ENCODE measurements around the gene GIMAP6. TPM values are rescaled to one million over a fixed set of nuclear protein-coding genes. Genes with fewer than 3 reads are reported as not detected.
"Not testable (repeated sequence)": the region's sequence is repeated elsewhere in the genome, so short reads cannot be mapped to it uniquely, and the experiment has no call there.

The GIMAP6 gene
- total and polyA plus RNA-seq, 2 of the 13 experiments (the other 11 are each of a cell fraction or from before 2014, with no cell fraction given), result not detected

GRCh38 chr7:150579979-150580637, 52.1 kb downstream of the GIMAP6 start:
- H3K4me3 ChIP-seq (replicated peaks in 1 of 3; ENCODE audit: insufficient read depth in 1 of 3, low read depth in 2 of 3, low read length in 3 of 3); CTCF ChIA-PET (ENCODE audit: low intra/inter-chr PET ratio, low total read pairs); intact Hi-C loops (cut with micrococcal nuclease; ENCODE audit: unreplicated experiment); BruUV-seq (replicated peaks); DNase-seq (ENCODE audit: low spot score); ATAC-seq; POLR2A ChIA-PET; H3K27ac ChIP-seq (ENCODE audit: extremely low read length, insufficient read depth, low read length); H3K9ac ChIP-seq (ENCODE audit: insufficient read depth, low read depth, low read length); H3K9me3 ChIP-seq (ENCODE audit: low read length); H3K4me2 ChIP-seq (ENCODE audit: low read depth, low read length); H2AFZ ChIP-seq (ENCODE audit: low read length); in situ Hi-C loops (cut with HindIII; ENCODE audit: extremely low pct_ligation_motif_present, low pct_unique_long_range_greater_than_20kb); FAIRE-seq; H3K79me2 ChIP-seq (ENCODE audit: insufficient read depth, low read length); H3K27me3 ChIP-seq (ENCODE audit: control insufficient read depth in 1 of 2, insufficient read depth in 2 of 2, low read length in 2 of 2); H3K4me1 ChIP-seq (ENCODE audit: insufficient read depth, low read length); H3K36me3 ChIP-seq (replicated peaks in 1 of 2; ENCODE audit: control insufficient read depth in 1 of 2, insufficient read depth in 2 of 2, low read length in 2 of 2); H4K20me1 ChIP-seq (ENCODE audit: insufficient read depth, low read length): not testable (repeated sequence)
- WGBS (ENCODE audit: low lambda C conversion rate), result 27% methylated on average over 6 of the region's 7 CpGs
- TF ChIP-seq ZNF281 (CRISPR knock-in tag; IDR thresholded peaks at IDR 0.05; ENCODE audit: borderline replicate concordance), result peak; percentile 63; the same call in 1 of the 2 replicates

Other genes with a start within 250 kb of the GIMAP6 start
- not detected in 2 replicates for gene GIMAP8, start 181.8 kb downstream of the GIMAP6 start, total RNA-seq (2016; rRNA removed; fragmentation: Illumina TruSeq; extraction: Trizol)
- not detected in 2 replicates for gene GIMAP8, start 181.8 kb downstream of the GIMAP6 start, polyA plus RNA-seq (2011; rRNA removed)
- gene GIMAP7, start 117.5 kb downstream of the GIMAP6 start, total RNA-seq (2016; rRNA removed; fragmentation: Illumina TruSeq; extraction: Trizol), result not detected in 2 replicates
- not detected in 2 replicates for gene GIMAP7, start 117.5 kb downstream of the GIMAP6 start, polyA plus RNA-seq (2011; rRNA removed)
- gene GIMAP4, start 65.0 kb downstream of the GIMAP6 start, total RNA-seq (2016; rRNA removed; fragmentation: Illumina TruSeq; extraction: Trizol), result not detected in 2 replicates
- not detected in 2 replicates for gene GIMAP4, start 65.0 kb downstream of the GIMAP6 start, polyA plus RNA-seq (2011; rRNA removed)
- gene GIMAP2, start 53.3 kb upstream of the GIMAP6 start, total RNA-seq (2016; rRNA removed; fragmentation: Illumina TruSeq; extraction: Trizol), result 1.4 and 2.2 TPM in 2 replicates
- 0.49 and 0.67 TPM in 2 replicates for gene GIMAP2, start 53.3 kb upstream of the GIMAP6 start, polyA plus RNA-seq (2011; rRNA removed)
- gene GIMAP1, start 84.2 kb upstream of the GIMAP6 start, total RNA-seq (2016; rRNA removed; fragmentation: Illumina TruSeq; extraction: Trizol), result not detected in 2 replicates
- not detected in 2 replicates for gene GIMAP1, start 84.2 kb upstream of the GIMAP6 start, polyA plus RNA-seq (2011; rRNA removed)
- not detected in 2 replicates for gene GIMAP5, start 105.0 kb upstream of the GIMAP6 start, total RNA-seq (2016; rRNA removed; fragmentation: Illumina TruSeq; extraction: Trizol)
- gene GIMAP5, start 105.0 kb upstream of the GIMAP6 start, polyA plus RNA-seq (2011; rRNA removed), result not detected in 2 replicates
- not detected in 2 replicates for gene TMEM176B, start 168.0 kb upstream of the GIMAP6 start, total RNA-seq (2016; rRNA removed; fragmentation: Illumina TruSeq; extraction: Trizol)
- gene TMEM176B, start 168.0 kb upstream of the GIMAP6 start, polyA plus RNA-seq (2011; rRNA removed), result not detected in 2 replicates
- gene TMEM176A, start 168.4 kb upstream of the GIMAP6 start, total RNA-seq (2016; rRNA removed; fragmentation: Illumina TruSeq; extraction: Trizol), result not detected in 2 replicates
- gene TMEM176A, start 168.4 kb upstream of the GIMAP6 start, polyA plus RNA-seq (2011; rRNA removed), result not detected in 2 replicates
- gene AOC1, start 220.1 kb upstream of the GIMAP6 start, total RNA-seq (2016; rRNA removed; fragmentation: Illumina TruSeq; extraction: Trizol), result not detected in 2 replicates
- not detected in 2 replicates for gene AOC1, start 220.1 kb upstream of the GIMAP6 start, polyA plus RNA-seq (2011; rRNA removed)